MM.1S (cell line): ENCODE data around the gene FAM228B.

ENCODE experiments used
- EZH2 ChIP-seq: fragments of 300-600 bp; sonication (generic); optimal IDR thresholded peaks from 2 replicates; pipeline ENCODE3; 2017; ENCODE audit warnings: low read depth, mild to moderate bottlenecking, antibody characterized with exemption, low read length, mixed read lengths
- EZH2phosphoT487 ChIP-seq: fragments of 300-600 bp; sonication (generic); IDR thresholded peaks from 2 replicates; pipeline ENCODE4 v1.6.1; 2018; ENCODE audit warnings: antibody characterized with exemption, low read length
- TF ChIP-seq, protein P1 (sequence below): fragments of 300-600 bp; sonication (generic); IDR thresholded peaks from 2 replicates; pipeline ENCODE4 v1.5.1; 2016; ENCODE audit warnings: antibody characterized with exemption, low read length, mixed read lengths

DNA sequence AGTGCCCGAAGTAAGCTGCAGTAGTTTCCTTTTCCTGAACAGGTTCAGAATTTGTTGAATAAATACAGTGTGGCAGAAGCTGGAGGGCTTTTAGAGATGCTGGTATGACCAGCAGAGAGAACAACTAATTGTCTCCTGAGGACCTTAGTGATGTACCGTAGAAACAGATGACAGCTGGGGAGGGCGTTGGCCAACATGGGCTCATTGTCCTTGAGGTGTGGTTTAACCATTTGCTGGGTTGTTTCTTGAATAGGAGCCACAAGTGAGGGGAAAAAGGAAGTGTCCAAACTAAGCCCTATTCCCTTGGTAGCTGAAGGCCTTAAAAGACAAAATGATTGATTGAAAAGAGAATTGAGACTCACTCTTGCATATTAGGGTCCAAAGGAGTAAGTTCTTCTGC, 39.9 kb downstream of the FAM228B start:
- TF ChIP-seq, protein P1, sequence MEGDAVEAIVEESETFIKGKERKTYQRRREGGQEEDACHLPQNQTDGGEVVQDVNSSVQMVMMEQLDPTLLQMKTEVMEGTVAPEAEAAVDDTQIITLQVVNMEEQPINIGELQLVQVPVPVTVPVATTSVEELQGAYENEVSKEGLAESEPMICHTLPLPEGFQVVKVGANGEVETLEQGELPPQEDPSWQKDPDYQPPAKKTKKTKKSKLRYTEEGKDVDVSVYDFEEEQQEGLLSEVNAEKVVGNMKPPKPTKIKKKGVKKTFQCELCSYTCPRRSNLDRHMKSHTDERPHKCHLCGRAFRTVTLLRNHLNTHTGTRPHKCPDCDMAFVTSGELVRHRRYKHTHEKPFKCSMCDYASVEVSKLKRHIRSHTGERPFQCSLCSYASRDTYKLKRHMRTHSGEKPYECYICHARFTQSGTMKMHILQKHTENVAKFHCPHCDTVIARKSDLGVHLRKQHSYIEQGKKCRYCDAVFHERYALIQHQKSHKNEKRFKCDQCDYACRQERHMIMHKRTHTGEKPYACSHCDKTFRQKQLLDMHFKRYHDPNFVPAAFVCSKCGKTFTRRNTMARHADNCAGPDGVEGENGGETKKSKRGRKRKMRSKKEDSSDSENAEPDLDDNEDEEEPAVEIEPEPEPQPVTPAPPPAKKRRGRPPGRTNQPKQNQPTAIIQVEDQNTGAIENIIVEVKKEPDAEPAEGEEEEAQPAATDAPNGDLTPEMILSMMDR: no peak
- TF ChIP-seq EZH2 (no peak), EZH2phosphoT487 (no peak)
